Activated T-cell treated with anti-CD3 and anti-CD28 coated beads, Interleukin-2, amount 50 U/mL, for 1 hour (primary cell): ENCODE results near the gene BEX2.
"Not testable (repeated sequence)": the region's sequence is repeated elsewhere in the genome, so short reads cannot be mapped to it uniquely, and the experiment has no call there.

ENCODE experiments used
- DNase-seq: peaks from one replicate; pipeline ENCODE4 v3.0.0-alpha.2; 2020

Gene BEX2

GRCh38 chrX:103310555-103311398 is at the start of gene BEX2:
TSS of gene BEX2 (minus strand) at chrX:103310990. CDS start at chrX:103309976, 1,014 bp downstream.
- DNase-seq, result peak; percentile 84

GRCh38 chrX:103360092-103360491 is 49.3 kb upstream of the BEX2 start:
- DNase-seq, result no peak

- not testable (repeated sequence) for DNase-seq
Observed at GRCh38 chrX:103359605-103360004, 48.8 kb upstream of the BEX2 start.

DNA sequence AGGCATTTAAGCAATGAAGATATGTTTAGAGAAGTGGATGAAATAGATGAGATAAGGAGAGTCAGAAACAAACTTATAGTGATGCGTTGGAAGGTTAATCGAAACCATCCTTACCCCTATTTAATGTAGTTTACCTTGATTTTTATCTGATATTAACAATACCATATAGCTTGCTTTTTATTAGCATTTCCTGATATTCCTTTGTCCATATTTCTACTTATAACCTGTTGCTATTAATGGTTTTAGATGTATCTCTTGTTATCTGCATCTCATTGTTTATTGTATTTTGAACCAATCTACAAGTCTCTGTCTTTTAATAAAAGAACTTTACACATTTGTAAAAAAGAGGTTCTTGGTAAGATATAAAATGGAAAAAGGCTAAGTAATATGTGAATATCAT is 47.1 kb upstream of the BEX2 start:
- DNase-seq, result no peak

DNA sequence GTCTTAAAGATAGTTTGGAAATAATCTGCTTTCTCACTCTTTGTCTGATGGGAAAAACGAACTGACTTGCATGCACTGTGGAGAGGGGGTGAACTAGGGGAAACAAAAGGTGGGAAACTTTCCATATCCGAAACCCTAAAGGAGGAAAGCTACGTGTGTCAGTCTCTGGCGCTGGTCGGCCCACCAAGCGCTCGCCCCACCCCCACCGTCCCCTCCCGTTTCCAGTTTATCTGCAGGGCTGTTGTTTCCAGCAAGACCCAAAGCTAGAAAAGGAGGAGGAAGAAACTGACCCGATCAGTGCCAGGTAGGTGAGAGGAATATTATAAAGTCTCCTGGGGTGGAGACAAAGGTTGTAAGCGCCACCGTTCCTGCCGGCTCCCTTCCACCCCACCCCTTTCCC is 46.1 kb upstream of the BEX2 start:
- no peak for DNase-seq

DNA sequence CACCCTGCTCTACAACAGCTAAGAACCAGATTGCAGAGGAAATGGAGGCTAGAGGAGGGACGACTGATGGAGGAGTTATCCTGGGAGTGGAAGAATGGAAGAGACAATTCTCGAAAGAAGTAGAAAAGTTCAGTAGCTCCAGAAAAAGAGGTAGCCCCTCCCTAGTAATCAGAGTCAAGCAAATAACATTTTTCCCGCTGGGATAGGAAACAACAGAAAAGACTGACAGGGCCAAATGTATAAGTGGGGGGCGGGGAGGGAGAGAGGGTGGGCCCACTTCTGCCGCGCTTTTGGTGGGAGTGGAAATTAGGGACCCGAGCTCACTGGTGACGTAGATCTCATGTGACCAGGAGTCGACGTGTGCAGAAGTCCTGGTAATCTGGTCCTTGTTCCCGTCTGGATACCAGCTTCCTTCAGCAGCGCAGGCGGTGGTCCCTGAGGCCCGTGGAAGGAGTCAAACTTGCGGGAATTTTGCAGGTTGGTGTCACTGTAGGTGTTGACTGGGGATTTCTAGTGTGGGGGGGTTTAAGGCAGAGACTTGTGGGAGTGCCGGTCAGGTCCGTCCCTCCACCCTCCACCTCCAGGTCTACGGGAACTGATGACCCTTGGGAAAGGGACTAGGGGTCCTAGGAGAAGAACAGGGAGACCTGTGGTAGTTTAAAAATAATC is 45.5 kb upstream of the BEX2 start, which contains the start of gene TCEAL9:
TSS of gene TCEAL9 (plus strand) at position 377 of the 669 bp plus-strand sequence. CDS start 1,179 bp downstream, outside the sequence.
- DNase-seq, result no peak

GRCh38 chrX:103347682-103348397 is 37.0 kb upstream of the BEX2 start:
- no peak for DNase-seq

GRCh38 chrX:103344606-103345005 is 33.8 kb upstream of the BEX2 start:
- DNase-seq, result no peak

GRCh38 chrX:103343105-103343504 is 32.3 kb upstream of the BEX2 start:
- DNase-seq, result no peak

GRCh38 chrX:103338663-103339062 is 27.9 kb upstream of the BEX2 start:
- no peak for DNase-seq

DNA sequence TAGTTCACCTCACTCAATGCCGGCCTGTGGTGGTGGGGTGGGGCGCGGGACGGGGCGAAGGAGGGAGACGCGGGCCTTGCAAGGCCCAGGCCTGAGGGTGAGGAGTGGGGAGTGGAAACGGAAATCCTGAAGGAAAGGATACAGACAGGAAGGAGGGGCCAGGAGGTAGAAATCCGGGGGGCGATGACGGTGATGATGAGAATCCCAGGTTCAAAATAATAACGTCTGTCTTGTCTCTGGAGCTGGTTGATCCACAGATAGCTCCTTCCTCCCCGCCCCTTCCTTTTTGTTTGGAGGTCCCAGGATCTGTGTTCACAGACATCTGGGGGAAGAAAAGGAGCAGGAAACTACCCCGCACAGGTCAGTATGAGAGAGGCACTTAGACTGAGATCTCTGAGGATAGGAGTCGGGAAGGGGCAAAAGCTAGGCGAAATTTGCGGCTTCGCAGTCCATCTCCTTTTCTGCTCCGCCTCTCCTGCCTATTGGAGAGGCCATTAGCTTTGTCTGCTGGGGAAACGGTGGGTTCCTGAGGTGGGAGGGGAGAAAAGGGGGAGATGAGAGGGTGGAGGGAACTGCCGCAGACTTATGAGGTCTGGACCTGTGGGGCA is 20.0 kb upstream of the BEX2 start:
- no peak for DNase-seq

DNA sequence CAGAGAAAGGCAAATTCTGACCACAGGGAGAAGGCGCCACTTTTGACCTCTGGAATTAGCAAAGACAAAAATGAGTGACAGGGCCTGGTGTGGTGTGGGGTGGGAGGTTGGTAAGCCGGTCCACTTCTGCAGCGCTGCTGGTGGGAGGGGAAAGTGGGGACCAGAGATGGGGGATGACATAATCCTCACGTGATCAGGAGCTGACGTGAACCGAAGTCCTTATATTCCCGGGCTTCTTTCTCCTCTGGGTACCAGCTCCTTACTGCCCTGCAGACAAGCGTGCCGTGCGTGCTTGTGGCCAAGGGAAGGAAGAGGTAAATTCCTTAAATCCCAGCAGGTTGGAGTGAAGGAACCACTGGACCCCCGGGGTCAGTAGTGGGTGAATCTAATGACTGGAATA is 19.2 kb upstream of the BEX2 start, which contains the start of gene TCEAL7:
TSS of gene TCEAL7 (plus strand) at position 249 of the 400 bp plus-strand sequence. CDS start 1,165 bp downstream, outside the sequence.
- no peak for DNase-seq

DNA sequence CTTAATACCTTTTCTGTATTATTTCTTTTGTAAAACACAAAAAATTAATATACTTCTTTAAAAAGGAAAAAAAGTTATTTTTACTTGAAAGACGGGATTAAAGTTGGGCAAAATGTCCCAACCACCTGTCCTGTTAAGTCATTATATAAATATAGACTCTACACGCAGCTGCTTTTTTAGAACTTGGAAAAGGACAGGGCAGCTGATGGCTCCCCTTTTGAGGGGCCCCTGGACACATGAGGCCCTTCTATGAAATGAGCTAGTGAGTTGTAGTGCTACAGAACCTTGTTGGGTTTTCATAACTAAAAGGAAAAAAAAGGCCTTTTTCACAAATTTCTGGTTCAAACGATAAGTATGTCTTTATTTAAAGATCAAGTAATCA is 600 bp upstream of the BEX2 start:
- DNase-seq, result no peak

GRCh38 chrX:103309860-103310554 is 783 bp downstream of the BEX2 start:
- DNase-seq, result no peak

DNA sequence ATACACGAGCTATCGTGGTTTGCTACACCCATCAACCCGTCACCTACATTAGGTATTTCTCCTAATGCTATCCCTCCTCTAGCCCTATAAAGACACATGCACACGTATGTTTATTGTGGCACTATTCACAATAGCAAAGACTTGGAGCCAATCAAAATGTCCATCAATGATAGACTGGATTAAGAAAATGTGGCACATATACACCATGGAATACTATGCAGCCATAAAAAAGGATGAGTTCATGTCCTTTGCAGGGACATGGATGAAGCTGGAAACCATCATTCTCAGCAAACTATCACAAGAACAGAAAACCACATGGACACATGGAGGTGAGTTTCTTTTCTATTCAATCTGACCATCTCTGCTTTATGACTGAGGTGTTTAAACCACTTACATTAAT is 5.1 kb downstream of the BEX2 start:
- not testable (repeated sequence) for DNase-seq

- DNase-seq, result no peak
Observed at GRCh38 chrX:103304705-103305104, 6.1 kb downstream of the BEX2 start.

GRCh38 chrX:103293118-103293517 is 17.7 kb downstream of the BEX2 start:
- DNase-seq, result no peak

GRCh38 chrX:103279624-103280023 is 31.2 kb downstream of the BEX2 start:
- no peak for DNase-seq

DNA sequence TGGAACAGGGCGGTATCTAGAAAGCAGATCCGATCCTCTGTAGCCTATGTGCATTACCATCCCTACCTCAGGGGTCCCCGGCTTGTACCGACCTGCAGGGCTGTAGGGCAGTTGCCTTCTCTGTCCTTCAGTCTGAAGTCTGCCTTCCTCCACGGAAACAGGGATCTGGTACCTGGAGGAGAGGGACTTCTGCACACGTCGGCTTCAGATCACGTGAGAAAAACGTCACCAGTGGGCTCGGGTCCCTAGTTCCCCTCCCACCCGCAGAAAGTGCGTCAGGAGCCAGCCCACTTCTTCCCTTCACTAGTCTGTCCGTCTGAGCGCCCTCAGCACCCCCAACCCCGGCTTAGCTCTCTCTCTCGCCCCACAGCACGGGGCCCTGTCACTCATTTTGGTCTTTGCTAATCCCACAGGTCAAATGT is 34.2 kb downstream of the BEX2 start, which contains the start of gene TCEAL5:
TSS of gene TCEAL5 (minus strand) at position 170 of the 422 bp plus-strand sequence. CDS start 2,187 bp downstream, outside the sequence.
- DNase-seq, result no peak

GRCh38 chrX:103275947-103276567 is 34.7 kb downstream of the BEX2 start:
- DNase-seq, result no peak

- no peak for DNase-seq
Observed at GRCh38 chrX:103274284-103274683, 36.5 kb downstream of the BEX2 start.
